Measurements from ENCODE around the gene ZC3H8. TPM values are rescaled to one million over a fixed set of nuclear protein-coding genes. Genes with fewer than 3 reads are reported as not detected.

ZC3H8 gene
- total RNA-seq, 1 experiment from 2014 or later, result 30.5 TPM

DNA sequence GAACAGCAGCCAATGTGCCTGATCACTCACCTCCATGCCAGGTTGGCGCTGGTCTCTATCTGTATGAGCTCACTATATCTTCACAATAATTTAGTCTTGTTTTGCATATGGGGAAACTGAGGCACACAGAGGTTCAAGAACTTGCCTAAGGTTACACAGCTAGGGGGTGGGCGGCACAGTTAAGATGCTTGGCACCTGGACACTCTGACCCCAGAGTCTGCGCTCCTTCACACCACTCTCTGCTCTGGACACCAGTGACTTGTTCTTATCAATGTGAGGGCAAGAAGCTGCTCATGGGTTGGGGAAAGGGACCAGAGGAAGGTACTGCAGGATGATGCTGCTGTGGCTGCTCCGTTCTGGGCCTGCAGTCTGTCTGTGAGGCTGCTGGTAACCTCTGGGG, 89.5 kb downstream of the ZC3H8 start:
- DNase-seq (ENCODE audit: unreplicated experiment), result no peak
- ChIA-PET CTCF (interaction anchor here (0.6 kb wide), 1 partner anchor 1381 kb away, joined by 3 read pairs; no protein-coding TSS in a partner anchor), POLR2A (no interaction called here)
- no peaks in the 10 kb centered on the region for H3K9me3 Mint-ChIP-seq (ENCODE audit: unreplicated experiment)
- no peak overlapping the region for H3K27ac Mint-ChIP-seq (ENCODE audit: low read depth, unreplicated experiment)
- no TSS peak for BruUV-seq (replicated peaks)
- H3K36me3 Mint-ChIP-seq (ENCODE audit: insufficient read depth, unreplicated experiment), result no peaks in the 10 kb centered on the region
- no peak overlapping the region for H3K4me3 Mint-ChIP-seq (ENCODE audit: unreplicated experiment)
- intact Hi-C loops (cut with micrococcal nuclease), result no loop called here
- TF ChIP-seq, protein P1, sequence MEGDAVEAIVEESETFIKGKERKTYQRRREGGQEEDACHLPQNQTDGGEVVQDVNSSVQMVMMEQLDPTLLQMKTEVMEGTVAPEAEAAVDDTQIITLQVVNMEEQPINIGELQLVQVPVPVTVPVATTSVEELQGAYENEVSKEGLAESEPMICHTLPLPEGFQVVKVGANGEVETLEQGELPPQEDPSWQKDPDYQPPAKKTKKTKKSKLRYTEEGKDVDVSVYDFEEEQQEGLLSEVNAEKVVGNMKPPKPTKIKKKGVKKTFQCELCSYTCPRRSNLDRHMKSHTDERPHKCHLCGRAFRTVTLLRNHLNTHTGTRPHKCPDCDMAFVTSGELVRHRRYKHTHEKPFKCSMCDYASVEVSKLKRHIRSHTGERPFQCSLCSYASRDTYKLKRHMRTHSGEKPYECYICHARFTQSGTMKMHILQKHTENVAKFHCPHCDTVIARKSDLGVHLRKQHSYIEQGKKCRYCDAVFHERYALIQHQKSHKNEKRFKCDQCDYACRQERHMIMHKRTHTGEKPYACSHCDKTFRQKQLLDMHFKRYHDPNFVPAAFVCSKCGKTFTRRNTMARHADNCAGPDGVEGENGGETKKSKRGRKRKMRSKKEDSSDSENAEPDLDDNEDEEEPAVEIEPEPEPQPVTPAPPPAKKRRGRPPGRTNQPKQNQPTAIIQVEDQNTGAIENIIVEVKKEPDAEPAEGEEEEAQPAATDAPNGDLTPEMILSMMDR (IDR thresholded peaks at IDR 0.05; ENCODE audit: unreplicated experiment), result no peak
- H3K27me3 Mint-ChIP-seq (ENCODE audit: insufficient read depth, unreplicated experiment), result no peaks in the 10 kb centered on the region
- H3K4me1 Mint-ChIP-seq (ENCODE audit: insufficient read depth, unreplicated experiment), result no peaks in the 10 kb centered on the region

DNA sequence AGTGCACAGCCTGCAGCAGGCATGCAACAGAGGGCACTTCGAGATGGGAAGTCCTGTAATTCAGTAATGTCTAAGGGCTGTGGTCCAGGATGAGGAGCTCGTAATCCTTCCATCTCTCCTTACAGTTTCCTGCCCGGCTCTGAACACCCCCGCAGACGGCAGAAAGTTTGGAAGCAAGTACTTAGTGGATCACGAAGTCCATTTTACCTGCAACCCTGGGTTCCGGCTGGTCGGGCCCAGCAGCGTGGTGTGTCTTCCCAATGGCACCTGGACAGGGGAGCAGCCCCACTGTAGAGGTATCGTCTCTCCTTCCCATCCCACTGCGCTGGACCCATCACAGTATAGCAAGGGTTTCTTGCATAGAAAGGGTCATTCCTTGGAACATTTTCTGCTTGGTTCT, 90.0 kb downstream of the ZC3H8 start:
- H3K27ac Mint-ChIP-seq (ENCODE audit: low read depth, unreplicated experiment), result no peak overlapping the region
- intact Hi-C loops (cut with micrococcal nuclease), result no loop called here
- TF ChIP-seq, protein P1 (IDR thresholded peaks at IDR 0.05; ENCODE audit: unreplicated experiment), result no peak
- POLR2A ChIA-PET, result no interaction called here
- H3K36me3 Mint-ChIP-seq (ENCODE audit: insufficient read depth, unreplicated experiment), result no peaks in the 10 kb centered on the region
- H3K27me3 Mint-ChIP-seq (ENCODE audit: insufficient read depth, unreplicated experiment), result no peaks in the 10 kb centered on the region
- DNase-seq (ENCODE audit: unreplicated experiment), result no peak
- CTCF ChIA-PET, result no interaction called here
- H3K9me3 Mint-ChIP-seq (ENCODE audit: unreplicated experiment), result no peaks in the 10 kb centered on the region
- BruUV-seq (replicated peaks), result no TSS peak
- no peaks in the 10 kb centered on the region for H3K4me1 Mint-ChIP-seq (ENCODE audit: insufficient read depth, unreplicated experiment)
- no peak overlapping the region for H3K4me3 Mint-ChIP-seq (ENCODE audit: unreplicated experiment)

- TF ChIP-seq, protein P1 (IDR thresholded peaks at IDR 0.05; ENCODE audit: unreplicated experiment), result no peak
- Mint-ChIP-seq H3K4me1 (ENCODE audit: insufficient read depth, unreplicated experiment) (no peaks in the 10 kb centered on the region), H3K4me3 (ENCODE audit: unreplicated experiment) (no peak overlapping the region), H3K27me3 (ENCODE audit: insufficient read depth, unreplicated experiment) (no peaks in the 10 kb centered on the region), H3K36me3 (ENCODE audit: insufficient read depth, unreplicated experiment) (no peaks in the 10 kb centered on the region), H3K27ac (ENCODE audit: low read depth, unreplicated experiment) (no peak overlapping the region), H3K9me3 (ENCODE audit: unreplicated experiment) (no peaks in the 10 kb centered on the region)
- ChIA-PET POLR2A (no interaction called here), CTCF (no interaction called here)
- no peak for DNase-seq (ENCODE audit: unreplicated experiment)
- no TSS peak for BruUV-seq (replicated peaks)
- intact Hi-C loops (cut with micrococcal nuclease), result no loop called here
Observed at GRCh38 chr2:112163541-112163981, 91.3 kb downstream of the ZC3H8 start.

DNA sequence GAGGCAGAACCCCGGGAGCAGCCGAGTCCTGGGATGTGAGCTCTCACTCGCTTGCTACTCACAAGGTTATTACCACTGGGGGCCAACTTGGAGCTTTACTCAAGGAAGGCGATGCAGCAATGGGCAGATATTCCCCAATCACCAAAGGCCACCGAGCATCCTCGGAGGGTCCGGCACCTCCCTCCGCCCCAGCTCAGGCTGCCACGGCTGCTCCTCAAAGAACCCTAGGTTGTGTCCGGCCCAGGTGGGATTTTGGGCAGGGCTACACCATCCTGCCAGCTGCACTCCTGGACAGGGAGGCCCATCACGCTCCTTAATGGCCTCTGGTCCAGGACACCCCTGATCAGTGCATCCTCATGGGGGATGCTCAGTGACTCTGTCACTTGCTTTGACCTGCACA, 91.9 kb downstream of the ZC3H8 start:
- H3K9me3 Mint-ChIP-seq (ENCODE audit: unreplicated experiment), result no peaks in the 10 kb centered on the region
- H3K4me3 Mint-ChIP-seq (ENCODE audit: unreplicated experiment), result no peak overlapping the region
- intact Hi-C loops (cut with micrococcal nuclease), result no loop called here
- BruUV-seq (replicated peaks), result no TSS peak
- POLR2A ChIA-PET, result no interaction called here
- no peak for DNase-seq (ENCODE audit: unreplicated experiment)
- no peaks in the 10 kb centered on the region for H3K27me3 Mint-ChIP-seq (ENCODE audit: insufficient read depth, unreplicated experiment)
- CTCF ChIA-PET, result no interaction called here
- no peaks in the 10 kb centered on the region for H3K4me1 Mint-ChIP-seq (ENCODE audit: insufficient read depth, unreplicated experiment)
- H3K36me3 Mint-ChIP-seq (ENCODE audit: insufficient read depth, unreplicated experiment), result no peaks in the 10 kb centered on the region
- TF ChIP-seq, protein P1 (IDR thresholded peaks at IDR 0.05; ENCODE audit: unreplicated experiment), result no peak
- no peak overlapping the region for H3K27ac Mint-ChIP-seq (ENCODE audit: low read depth, unreplicated experiment)

Data from MCF 10A (cell line).